Activated naive CD4-positive, alpha-beta T cell treated with Interleukin-2 at 50 U/mL for 16 hours (primary cell): ENCODE measurements around the gene TBC1D22A.

Experiments used
- DNase-seq: peaks from one replicate; pipeline ENCODE4 v3.0.0-alpha.2; 2020

The TBC1D22A gene

DNA sequence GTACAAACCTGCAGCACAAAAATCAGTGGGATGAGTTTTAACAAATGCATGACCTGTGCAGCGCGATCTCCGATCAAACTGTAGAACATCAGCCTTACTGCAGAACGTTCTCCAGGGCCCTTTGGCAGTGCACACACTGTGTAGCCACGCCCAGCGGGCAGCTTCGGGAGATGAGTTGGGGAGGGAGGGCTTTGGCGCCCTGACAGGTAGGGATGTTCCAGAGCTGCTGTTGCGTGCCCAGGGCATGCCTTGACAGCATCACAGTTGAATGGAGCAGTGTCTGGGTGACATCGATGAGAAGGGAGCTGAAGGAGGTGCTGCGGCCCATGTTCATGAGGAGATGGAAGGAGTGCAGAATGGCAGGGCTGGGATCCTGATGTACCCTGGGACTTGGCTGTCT, 80.2 kb downstream of the TBC1D22A start:
- no peak for DNase-seq

DNA sequence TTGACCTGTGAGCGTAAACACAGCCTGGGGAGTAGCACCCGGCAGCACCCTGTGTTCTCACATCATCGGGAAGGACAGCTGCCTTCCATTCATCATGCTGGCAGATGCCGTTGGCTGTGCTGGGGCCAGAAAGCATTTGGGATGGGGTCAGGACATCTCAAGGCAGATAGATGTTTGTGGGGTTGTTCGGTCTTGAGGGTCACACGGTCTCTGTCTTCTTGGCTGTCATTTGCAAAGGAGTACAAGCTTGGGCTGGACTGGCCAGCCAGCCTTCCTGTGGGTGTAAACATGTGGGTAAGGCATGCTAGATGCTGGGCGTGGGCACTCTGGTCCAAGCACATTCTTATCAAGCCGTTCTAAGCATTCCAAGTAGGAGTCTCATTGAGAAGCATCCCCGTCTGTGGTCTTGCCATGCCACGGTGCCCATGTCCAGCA, 81.4 kb downstream of the TBC1D22A start:
- no peak for DNase-seq

DNA sequence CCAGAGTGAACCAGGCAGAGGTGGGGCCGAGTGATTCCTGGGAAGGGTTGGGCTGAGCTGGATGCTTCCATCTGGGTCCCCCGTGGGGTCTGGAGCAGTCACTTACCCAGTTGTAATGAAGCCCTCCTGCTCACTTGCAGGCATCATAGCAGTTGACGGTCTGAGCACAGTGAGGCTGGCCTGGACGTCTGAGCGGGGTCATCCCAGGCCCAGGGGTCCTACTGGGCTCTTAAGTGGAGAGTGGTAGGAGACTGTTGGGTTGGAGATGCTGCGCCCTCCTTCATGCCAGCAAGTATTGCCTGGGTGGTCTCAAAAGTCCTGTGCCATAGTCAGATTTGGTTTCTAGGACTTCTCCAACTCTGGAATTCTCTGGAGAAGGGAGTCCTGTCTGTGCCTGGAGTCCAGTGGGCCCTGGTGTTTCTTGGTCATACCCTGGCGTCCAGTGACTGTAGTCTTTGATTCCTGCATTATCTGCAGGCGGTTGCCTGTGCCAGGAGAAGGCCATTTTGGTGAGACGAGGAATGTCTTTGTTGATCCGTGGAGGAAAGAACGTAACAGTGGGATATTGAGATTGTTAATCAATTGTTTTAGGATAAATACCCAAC, 82.3 kb downstream of the TBC1D22A start:
- DNase-seq = no peak

DNA sequence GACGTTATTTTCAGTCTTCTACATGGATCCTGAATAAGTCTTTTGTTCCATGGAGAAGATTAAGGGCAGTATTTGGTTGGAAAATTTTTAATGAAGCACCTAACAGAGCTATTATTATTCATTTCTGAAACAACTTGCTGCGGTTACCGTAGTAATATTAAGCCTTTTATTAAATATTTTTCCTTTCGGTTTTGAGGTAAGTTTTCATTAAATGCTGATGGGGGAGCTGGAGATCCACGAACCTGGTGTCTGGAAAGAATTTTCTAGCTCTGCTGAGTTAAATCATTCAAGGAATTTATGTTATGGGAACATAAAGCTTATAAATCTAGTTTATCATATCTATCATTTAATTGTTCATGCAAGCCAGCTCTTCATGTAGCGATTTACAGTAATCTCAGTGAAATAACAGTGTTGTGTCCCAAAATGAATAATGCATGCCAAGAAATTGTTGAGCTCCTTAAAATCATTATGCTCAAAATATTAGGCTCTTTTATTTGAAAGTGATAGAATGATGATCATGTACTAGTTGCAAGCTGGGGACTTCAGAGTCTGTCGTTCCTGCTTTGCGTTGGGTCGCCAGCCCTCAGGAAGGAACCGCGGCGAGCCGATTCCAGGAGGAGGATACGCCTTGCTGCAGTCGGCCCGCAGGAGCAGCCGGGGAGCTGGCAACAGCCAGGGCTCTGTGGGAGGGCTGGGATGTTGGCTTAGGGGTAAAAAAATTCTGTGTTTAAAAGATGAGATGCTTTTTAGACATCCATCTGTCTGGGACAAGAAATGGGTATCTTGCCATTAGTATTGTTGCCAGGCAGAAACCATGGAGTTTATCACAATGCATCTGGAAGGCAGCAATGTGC, 83.1 kb downstream of the TBC1D22A start:
- DNase-seq = no peak

DNA sequence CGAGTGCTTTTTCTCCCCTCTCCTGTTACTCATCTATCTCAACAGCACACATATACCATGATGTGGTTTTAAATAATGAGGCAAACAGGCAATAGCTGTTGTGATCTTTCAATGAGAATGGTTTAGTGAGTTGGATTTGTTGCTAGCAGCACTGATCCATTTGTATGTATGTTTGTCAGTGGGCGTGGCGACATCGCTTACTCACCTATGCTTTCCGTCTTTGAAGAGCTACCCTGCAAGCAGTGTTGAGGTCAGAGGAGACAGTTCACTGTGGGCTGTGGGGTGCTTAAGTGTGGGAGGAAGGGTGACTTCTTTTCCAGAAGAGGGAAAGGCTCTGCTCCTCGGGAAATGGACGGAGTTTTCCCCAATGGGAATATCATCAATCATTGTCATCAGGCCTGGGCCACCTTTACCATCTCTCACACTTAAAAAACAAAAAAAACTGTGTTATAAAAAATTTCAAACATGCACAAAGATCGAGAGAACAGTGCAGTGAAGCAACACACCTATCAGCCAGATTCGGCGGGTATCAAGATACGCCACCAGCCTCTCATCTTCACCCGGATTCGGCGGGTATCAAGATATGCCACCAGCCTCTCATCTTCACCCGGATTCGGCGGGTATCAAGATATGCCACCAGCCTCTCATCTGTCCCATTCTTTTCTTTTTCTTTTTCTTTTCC, 83.8 kb downstream of the TBC1D22A start:
- peak; percentile 10 for DNase-seq

GRCh38 chr22:46846832-46847355, 84.4 kb downstream of the TBC1D22A start:
- no peak for DNase-seq

DNA sequence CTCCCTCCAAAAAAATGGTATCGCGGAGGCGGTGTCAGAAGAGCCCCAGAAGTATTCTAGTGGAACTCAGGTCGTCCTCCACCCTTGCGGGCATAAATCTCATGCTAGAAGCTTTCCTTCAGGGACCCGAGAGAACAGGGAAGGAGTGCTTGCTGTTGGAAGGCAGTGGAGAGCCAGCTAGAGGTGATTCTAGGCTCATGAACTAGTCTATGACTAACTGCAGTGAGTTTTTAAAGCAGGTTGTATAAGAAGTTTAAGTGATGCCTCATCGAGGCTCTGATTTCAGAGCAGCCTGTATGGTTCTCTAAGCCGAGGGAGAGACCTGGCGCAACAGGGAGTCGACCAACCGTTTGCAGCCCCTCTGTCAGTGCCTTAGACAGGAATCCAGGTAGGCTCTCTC, 85.7 kb downstream of the TBC1D22A start:
- DNase-seq = no peak

DNA sequence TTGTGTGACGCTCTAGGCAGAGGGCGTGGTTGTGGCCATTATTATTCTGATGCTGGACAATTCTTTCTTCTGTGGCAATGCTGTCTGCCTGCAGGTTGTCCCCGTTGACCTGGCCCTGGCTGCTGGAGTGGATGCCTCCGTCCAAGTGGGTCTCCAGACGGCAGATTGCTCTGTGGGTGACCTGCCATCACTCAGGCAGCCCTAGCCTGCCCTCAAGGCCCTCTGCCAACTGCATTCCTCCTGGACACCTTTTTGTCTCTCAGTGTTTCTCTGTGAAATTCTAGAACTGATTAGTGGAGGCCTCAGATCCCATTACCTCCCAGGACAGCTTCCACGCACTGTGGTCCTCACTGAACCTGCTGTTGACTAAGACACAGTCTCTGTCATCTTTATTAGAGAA, 86.7 kb downstream of the TBC1D22A start:
- DNase-seq = no peak

DNA sequence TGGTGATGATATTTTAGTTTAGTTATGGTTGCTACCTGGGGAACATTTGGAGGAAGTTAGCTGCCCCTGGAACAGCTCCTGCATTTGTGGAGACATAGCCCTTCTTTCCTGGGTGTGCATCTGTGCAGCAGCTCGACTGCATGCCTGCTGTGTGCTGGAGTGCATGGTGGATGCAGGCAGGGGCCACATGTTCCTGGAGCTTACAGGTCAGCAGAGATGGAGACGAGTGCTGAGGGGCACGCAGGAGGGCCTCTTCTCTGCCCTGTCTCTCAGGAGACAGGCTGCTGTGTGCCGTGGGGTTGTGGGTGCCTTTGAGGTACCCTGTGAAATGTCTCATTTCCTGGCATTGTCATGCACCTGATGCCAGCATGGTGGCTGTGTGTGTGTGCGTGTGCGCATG, 87.5 kb downstream of the TBC1D22A start:
- DNase-seq = no peak

GRCh38 chr22:46851311-46851710, 88.9 kb downstream of the TBC1D22A start:
- no peak for DNase-seq

GRCh38 chr22:46851941-46852340, 89.5 kb downstream of the TBC1D22A start:
- no peak for DNase-seq

DNA sequence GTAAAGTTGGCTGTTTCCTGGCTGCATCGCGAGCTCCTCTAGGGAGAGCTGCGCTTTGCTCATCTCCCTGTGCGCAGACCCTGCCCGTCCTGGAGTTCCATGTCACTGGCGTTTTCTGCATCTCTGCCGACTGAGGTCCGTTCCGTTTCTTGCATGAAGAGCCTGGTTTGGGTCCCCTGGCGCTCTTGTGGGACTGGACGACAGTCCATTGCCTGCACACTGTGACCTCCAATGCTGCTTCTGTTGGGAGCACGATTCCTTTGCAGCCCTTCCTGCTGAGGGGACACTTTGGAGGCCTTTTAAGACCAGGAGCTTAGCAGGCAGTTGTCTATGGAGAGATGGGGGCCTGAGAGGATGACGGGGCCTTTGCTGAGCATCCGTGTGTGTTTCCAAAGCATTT, 90.3 kb downstream of the TBC1D22A start:
- no peak for DNase-seq

DNA sequence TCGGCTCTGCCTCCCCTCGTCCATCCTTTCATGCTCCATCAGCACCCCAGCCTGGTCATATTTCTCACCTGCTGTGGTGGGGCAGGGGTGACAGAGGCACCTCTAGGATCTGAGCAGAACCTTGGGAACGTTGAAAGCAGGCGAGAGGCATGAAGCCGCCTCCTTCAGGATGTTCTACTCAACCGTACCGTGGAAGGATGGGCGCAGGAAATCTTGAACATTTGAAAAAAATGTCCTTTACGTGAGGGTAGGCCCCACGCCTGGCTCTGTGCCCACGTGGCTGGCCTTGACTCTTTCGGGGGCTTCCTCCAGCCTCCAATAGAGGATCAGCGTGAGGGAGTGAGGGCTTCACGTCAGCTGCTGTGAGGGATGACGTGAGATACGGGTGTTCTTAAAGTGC, 90.7 kb downstream of the TBC1D22A start:
- no peak for DNase-seq

- no peak for DNase-seq
Observed at GRCh38 chr22:46854125-46854870, 91.8 kb downstream of the TBC1D22A start.

DNA sequence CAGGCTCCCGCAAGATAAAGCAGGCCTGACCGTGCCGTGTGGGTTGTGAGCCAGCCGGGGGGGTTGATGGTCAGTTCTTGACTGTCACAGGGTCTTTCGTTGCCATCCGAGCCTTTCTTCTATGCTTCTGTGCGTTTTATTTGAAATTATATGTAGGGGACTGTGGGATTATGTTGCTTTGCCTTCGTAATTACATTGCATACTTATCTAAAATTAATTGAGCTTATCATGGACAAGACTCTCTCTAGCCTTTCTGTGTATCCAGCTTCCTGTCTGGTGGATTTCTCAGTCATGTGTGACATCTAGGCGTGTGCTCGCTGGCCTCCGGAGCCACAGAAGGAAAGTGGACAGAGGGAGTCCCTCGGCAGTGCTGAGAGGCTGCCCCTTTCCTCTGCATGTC, 93.2 kb downstream of the TBC1D22A start:
- no peak for DNase-seq

- DNase-seq = no peak
Observed at GRCh38 chr22:46856661-46857060, 94.2 kb downstream of the TBC1D22A start.

DNA sequence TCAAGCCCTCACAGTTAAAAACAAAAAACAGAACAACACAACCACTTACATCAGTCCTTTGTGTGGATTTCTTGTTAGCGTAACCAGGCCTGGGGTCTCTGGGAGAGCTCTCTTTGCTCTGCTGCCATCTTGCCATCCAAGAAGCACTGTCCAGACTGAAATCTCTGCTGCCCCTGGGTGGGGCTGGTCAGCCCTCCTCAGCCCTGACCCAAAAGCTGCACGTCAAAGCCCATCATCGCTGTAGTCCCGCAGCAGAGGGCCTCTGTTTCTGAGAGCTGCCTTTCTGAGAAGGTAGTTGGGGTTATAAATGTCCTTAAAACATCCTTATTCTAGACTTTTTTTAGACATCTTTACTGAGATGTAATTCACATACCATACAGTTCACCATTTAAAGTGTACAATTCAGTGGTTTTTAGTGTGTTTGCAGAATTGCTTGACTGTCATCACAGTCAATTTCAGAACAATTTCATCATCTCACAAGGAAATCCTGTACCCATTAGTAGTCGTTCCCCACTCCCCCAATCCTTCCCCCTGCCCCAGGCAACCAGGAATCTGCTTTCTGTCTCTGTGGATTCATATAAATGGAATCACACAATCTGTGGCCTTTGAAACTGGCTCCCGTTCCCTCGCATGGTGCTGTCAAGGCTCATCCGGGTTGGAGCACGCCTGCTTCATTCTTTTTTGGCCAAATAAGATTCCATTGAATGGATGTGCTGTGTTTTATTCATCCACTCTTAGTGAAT, 94.9 kb downstream of the TBC1D22A start:
- DNase-seq = no peak

DNA sequence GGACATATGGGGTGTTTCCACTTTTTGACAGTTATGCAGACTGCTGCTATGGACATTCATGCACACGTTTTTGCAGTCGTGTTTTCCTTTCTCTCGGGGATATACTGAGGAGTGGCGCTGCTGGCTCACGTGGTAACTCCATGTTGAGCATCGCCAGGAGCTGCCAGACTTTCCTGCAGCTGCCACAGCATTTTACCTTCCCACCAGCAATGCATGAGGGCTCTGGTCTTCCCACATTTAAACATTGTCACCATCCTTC, 95.4 kb downstream of the TBC1D22A start:
- no peak for DNase-seq

- no peak for DNase-seq
Observed at GRCh38 chr22:46858181-46858771, 95.8 kb downstream of the TBC1D22A start.

- no peak for DNase-seq
Observed at GRCh38 chr22:46860562-46860961, 98.1 kb downstream of the TBC1D22A start.

DNA sequence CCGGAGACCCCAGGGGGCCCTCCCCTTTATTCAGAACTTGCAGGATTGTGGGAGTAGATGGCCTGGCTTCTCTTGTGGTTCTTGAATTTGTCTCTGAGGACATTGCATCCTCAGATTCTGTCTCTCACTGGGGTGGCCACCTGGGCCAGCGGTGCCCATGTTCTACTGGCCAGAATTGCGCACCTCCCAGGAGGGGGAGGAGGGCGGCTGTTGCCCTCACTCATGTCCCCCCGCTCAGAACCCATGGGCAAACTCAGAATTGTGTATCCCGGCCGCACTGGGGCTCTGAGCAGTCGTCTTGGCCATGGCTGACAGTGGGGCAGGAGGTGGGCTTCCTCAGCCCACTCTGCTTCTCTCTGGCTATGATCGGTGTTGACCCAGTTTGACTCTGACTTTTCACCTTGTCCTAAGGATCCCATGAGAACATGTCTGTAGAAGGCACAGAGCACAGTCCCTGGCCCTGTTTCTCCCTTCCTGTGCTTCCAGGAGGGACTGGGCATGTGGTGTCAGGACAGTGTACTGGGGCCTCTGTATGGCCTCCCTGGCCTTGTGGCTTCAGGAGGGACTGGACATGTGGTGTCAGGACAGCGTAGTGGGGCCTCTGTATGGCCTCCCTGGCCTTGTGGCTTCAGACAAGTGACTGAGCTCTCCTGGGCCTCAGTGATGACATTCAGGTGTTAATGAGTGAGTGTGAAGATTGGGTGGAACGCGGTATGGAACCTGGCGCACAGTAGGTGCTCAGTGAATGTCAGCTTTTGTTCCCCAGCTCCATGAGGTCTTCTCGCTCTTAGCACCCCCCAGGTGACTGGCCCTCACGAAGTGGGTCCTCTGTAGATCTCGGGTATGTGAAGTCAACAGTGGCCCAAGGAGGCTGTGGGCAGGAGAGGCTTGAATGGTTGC, 99.3 kb downstream of the TBC1D22A start:
- DNase-seq = no peak
